Sigmoid colon (tissue), 4 donors: ENCODE measurements around the gene DIS3L2.

Experiments
- POLR2A ChIP-seq, 2 donors: fragments of 450-650 bp; IDR thresholded peaks; one replicate each; pipeline ENCODE4 v1.6.1; 2016; ENCODE audit warnings: antibody characterized with exemption in 2 of 2, mild to moderate bottlenecking in 2 of 2, moderate library complexity in 2 of 2
- POLR2AphosphoS5 ChIP-seq, 4 donors: sonication (generic); formaldehyde crosslinking; IDR thresholded peaks; one replicate each; pipeline ENCODE4 v1.6.1; 2017; ENCODE audit warnings: antibody characterized with exemption in 4 of 4
- TF ChIP-seq, protein P1 (sequence below), 4 experiments: fragments of 450-650 bp in 3 of 4; fragments of 200-600 bp in 1 of 4; IDR thresholded peaks; one replicate each; pipeline ENCODE4 v1.5.1; 2016 to 2019; ENCODE audit warnings: antibody characterized with exemption in 4 of 4, mild to moderate bottlenecking in 3 of 4, moderate library complexity in 2 of 4

DNA sequence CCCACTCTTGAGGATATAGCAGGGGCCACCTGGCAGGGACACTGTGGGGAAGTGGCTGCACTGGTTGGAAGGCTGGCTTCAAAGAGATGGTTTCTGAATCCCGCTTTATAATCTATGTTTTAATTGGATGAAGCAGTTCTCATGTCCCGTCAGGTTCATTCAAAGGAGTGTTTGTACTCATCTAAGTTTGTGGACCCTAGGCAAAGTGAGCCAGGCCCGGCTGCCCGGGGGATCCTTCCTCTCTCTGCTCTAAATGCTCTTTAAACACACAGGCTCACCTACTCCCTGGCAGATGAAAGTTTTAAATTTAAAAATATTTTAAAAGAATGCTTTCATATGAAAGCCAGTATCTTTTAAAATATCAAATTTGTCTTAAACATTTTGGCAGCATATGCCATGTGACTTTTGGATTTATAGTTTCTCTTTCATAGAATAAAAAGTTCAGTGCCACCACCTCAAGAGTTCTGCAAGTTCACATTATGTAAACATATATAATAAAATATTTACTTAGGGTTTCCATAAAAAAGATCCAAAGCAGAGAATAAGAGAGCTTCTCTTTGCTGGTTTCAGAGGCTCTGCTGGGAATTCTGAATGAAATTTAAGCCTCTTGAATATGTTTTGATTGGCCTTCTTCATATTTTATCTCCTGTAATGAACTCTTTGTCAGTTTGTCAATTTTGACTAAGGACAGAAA lies 273.6 kb downstream of the DIS3L2 start:
- TF ChIP-seq POLR2A (IDR thresholded peaks at IDR 0.05) (no peak), POLR2AphosphoS5 (IDR thresholded peaks at IDR 0.05) (no peak)
- TF ChIP-seq, protein P1, sequence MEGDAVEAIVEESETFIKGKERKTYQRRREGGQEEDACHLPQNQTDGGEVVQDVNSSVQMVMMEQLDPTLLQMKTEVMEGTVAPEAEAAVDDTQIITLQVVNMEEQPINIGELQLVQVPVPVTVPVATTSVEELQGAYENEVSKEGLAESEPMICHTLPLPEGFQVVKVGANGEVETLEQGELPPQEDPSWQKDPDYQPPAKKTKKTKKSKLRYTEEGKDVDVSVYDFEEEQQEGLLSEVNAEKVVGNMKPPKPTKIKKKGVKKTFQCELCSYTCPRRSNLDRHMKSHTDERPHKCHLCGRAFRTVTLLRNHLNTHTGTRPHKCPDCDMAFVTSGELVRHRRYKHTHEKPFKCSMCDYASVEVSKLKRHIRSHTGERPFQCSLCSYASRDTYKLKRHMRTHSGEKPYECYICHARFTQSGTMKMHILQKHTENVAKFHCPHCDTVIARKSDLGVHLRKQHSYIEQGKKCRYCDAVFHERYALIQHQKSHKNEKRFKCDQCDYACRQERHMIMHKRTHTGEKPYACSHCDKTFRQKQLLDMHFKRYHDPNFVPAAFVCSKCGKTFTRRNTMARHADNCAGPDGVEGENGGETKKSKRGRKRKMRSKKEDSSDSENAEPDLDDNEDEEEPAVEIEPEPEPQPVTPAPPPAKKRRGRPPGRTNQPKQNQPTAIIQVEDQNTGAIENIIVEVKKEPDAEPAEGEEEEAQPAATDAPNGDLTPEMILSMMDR (IDR thresholded peaks at IDR 0.05): no peak
